ENCODE results near the gene AKIP1.

DNA sequence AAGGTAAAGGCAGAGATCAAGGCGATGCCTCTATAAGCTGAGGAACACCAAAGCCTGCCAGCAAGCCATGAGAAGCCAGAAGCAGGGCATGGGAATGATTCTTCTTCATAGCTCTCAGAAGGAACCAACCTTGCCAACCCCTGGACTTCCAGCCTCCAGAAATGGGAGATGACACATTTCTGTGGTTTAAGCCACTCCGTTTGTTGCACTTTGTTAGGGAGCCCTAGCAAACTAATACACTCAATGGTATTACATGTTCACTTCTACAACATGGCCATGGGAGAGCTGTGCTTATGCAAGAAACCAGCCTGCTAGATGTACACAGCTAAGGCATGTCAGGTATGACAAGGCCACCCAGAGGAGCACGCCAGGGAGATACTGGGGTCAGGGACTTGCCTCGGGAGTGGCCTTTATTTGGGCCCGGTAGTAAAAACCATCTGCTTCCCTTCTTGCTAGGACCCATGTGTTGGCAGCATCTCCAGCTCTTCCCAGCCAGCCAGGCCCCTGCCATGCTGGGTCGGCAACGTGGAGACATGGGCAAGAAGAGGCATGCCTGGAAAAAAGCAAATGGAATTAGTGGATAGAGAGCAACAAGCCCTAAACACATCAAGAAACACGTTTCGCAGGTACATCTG lies 18.1 kb downstream of the AKIP1 start:
- TF ChIP-seq POLR2A (IDR thresholded peaks at IDR 0.05; ENCODE audit: low read length) (no peak), GATA1 (IDR thresholded peaks at IDR 0.05; ENCODE audit: low read depth, low read length) (no peak)

All from erythroblast (primary cell).